K562 (cell line): ENCODE data around the gene EHMT2. TPM values are rescaled to one million over a fixed set of nuclear protein-coding genes. Genes with fewer than 3 reads are reported as not detected.

ENCODE experiments used
- ATAC-seq: fragments of 200-7000 bp; cut with Tn5 transposase; 3 replicates; pipeline ENCODE4 v1.9.1; 2020; ENCODE audit warnings: moderate library complexity
- BruUV-seq: library from RNA; stranded (reverse); fragments of 400-500 nt; replicated peaks from 2 replicates; lab custom pipeline; 2021; lab: Mats Ljungman, UMichigan
- CTCF ChIA-PET: fragments of 300-600 bp; formaldehyde crosslinking; extraction: SDS; loops from one replicate; lab custom pipeline; 2021; ENCODE audit warnings: low intra/inter-chr PET ratio; lab: Yijun Ruan, JAX
- POLR2A ChIA-PET: fragments of 300-600, 350-650 bp; sonication (Branson Sonifier 250); formaldehyde crosslinking; extraction: SDS; loops from one replicate; lab custom pipeline; 2021; ENCODE audit warnings: antibody characterized with exemption, inconsistent platforms; lab: Yijun Ruan, JAX
- DNase-seq, 4 experiments: peaks; one replicate each; pipeline versions ENCODE4 v3.0.0 to v3.0.0-alpha.2; 2011 to 2018; ENCODE audit warnings: low spot score in 3 of 4, mixed read lengths in 3 of 4; ENCODE audit errors: extremely low read depth in 1 of 4
- FAIRE-seq: peaks from 2 replicates; lab custom pipeline; 2011; peaks lifted over from hg19 to GRCh38; lab: Jason Lieb, UNC
- H2AFZ ChIP-seq: 2 replicates; pipeline ENCODE4 v1.6.0; 2011; ENCODE audit warnings: low read depth, low read length, control low read depth, inconsistent platforms
- H3K27ac ChIP-seq: fragments of 200-600 bp; 3 replicates; pipeline ENCODE4 v1.8.0; 2011; ENCODE audit warnings: low read depth, mild to moderate bottlenecking, control low read depth, inconsistent platforms, low read length, moderate library complexity, mixed read lengths; ENCODE audit errors: extremely low read depth
- H3K27me3 ChIP-seq, 2 experiments: fragments of 300-600 bp in 1 of 2; 2 replicates in 1 of 2; 3 replicates in 1 of 2; pipeline versions ENCODE4 v1.6.0 to v1.8.0; 2011; ENCODE audit warnings: inconsistent platforms in 2 of 2, low read length in 2 of 2, mild to moderate bottlenecking in 1 of 2, mixed read lengths in 1 of 2, moderate library complexity in 1 of 2; ENCODE audit not compliant: control insufficient read depth in 2 of 2, insufficient read depth in 2 of 2
- H3K36me3 ChIP-seq: fragments of 300-600 bp; 3 replicates; pipeline ENCODE4 v1.8.0; 2011; ENCODE audit warnings: mild to moderate bottlenecking, low read length, inconsistent platforms; ENCODE audit not compliant: control insufficient read depth, insufficient read depth
- H3K4me1 ChIP-seq, 2 experiments: fragments of 200-600 bp in 1 of 2; replicated peaks in 1 of 2; 2 replicates in 1 of 2; 3 replicates in 1 of 2; pipeline versions ENCODE4 v1.5.1 to v1.8.0; 2011; ENCODE audit warnings: inconsistent platforms in 2 of 2, low read length in 2 of 2, mild to moderate bottlenecking in 1 of 2, mixed read lengths in 1 of 2, moderate library complexity in 1 of 2; ENCODE audit not compliant: control insufficient read depth in 2 of 2, insufficient read depth in 2 of 2
- H3K4me2 ChIP-seq: 2 replicates; pipeline ENCODE4 v1.6.1; 2011; ENCODE audit warnings: low read length, control low read depth, inconsistent platforms, mixed read lengths; ENCODE audit not compliant: insufficient read depth
- H3K4me3 ChIP-seq: fragments of 200-600 bp; sonication (generic), shearing (Covaris generic); 2 replicates; pipeline ENCODE4 v1.5.1; 2016; ENCODE audit warnings: control low read depth, inconsistent platforms
- H3K79me2 ChIP-seq: fragments of 200-600 bp; 3 replicates; pipeline ENCODE4 v1.8.0; 2011; ENCODE audit warnings: low read length, inconsistent platforms; ENCODE audit not compliant: control insufficient read depth, insufficient read depth
- H3K9ac ChIP-seq, 2 experiments: 2 replicates each; pipeline versions ENCODE4 v1.6.0 to v1.6.1; 2011; ENCODE audit warnings: low read depth in 2 of 2, low read length in 2 of 2, control low read depth in 1 of 2, inconsistent platforms in 1 of 2, mild to moderate bottlenecking in 1 of 2, mixed read lengths in 1 of 2; ENCODE audit not compliant: insufficient read depth in 1 of 2
- H3K9me1 ChIP-seq: one replicate; pipeline ENCODE4 v1.6.0; 2011; ENCODE audit warnings: inconsistent platforms, mild to moderate bottlenecking, low read length, moderate library complexity; ENCODE audit not compliant: control insufficient read depth, insufficient read depth
- H3K9me3 ChIP-seq: replicated peaks from 2 replicates; pipeline ENCODE4 v1.5.1; 2011; ENCODE audit warnings: low read depth, low read length, inconsistent platforms; ENCODE audit not compliant: control insufficient read depth, insufficient read depth
- H4K20me1 ChIP-seq: replicated peaks from 2 replicates; pipeline ENCODE4 v1.6.1; 2011; ENCODE audit warnings: low read length, inconsistent platforms, mixed read lengths; ENCODE audit not compliant: control insufficient read depth, insufficient read depth
- USF1 ChIP-seq: sonication (generic); formaldehyde crosslinking; IDR thresholded peaks from 2 replicates; pipeline ENCODE4 v1.9.0; 2022; ENCODE audit warnings: mild to moderate bottlenecking, missing genetic modification reagents
- ZFX ChIP-seq: sonication (generic); formaldehyde crosslinking; IDR thresholded peaks from 2 replicates; pipeline ENCODE4 v1.8.0; 2022; ENCODE audit warnings: mild to moderate bottlenecking, missing genetic modification reagents, moderate library complexity
- WGBS: fragments of 100-300 bp; shearing (Covaris generic); methylation state at CpG from one replicate; pipeline ENCODE4 v1.1.6; 2016; ENCODE audit warnings: low coverage, mixed read lengths; ENCODE audit not compliant: insufficient coverage; ENCODE audit errors: missing lambda C conversion rate; 5-methylcytosine and 5-hydroxymethylcytosine counted together
- in situ Hi-C: fragments of 300-500 bp; cut with MboI; formaldehyde crosslinking; loops from 4 replicates; pipeline ENCODE4 v1.15.0; 2018; ENCODE audit warnings: inconsistent platforms, mixed read lengths
- intact Hi-C: fragments of 100-400 bp; cut with micrococcal nuclease; formaldehyde crosslinking; loops from 2 replicates; pipeline ENCODE4 v1.14.2; 2022
- polyA plus RNA-seq, 8 experiments: library from polyadenylated mRNA; depleted of rRNA in 4 of 8; stranded (reverse) in 5 of 8; unstranded in 3 of 8; fragments of >200 nt; fragmentation: Nextera tagmentation in 2 of 8; fragmentation: Illumina TruSeq in 1 of 8; extraction: Ambion mirVana in 2 of 8; extraction: Trizol in 1 of 8; gene quantifications; 2 replicates each; pipeline versions ENCODE4 v1.2.1 to v1.2.3, GENCODE V29; 2011 to 2014; ENCODE audit warnings: inconsistent platforms in 1 of 8, missing spikeins in 1 of 8
- total RNA-seq, 7 experiments: library from RNA; depleted of rRNA in 6 of 7; stranded (reverse); fragments of >200 nt in 6 of 7; fragmentation: Illumina TruSeq in 2 of 7; extraction: Trizol in 2 of 7; gene quantifications; 2 replicates each; pipeline versions ENCODE4 v1.2.1 to v1.2.3, GENCODE V29; 2011 to 2021; ENCODE audit warnings: low replicate concordance in 1 of 7
- TF ChIP-seq, protein P1 (sequence below), 2 experiments: fragments of 250-450 bp in 1 of 2; fragments of 450-650 bp in 1 of 2; sonication (Bioruptor Pico) in 1 of 2; IDR thresholded peaks; 2 replicates each; pipeline versions ENCODE4 v1.6.1 to v1.8.0; 2016 to 2021; ENCODE audit warnings: mild to moderate bottlenecking in 2 of 2, moderate library complexity in 2 of 2, missing compliant biosample characterization in 1 of 2, missing genetic modification characterization in 1 of 2

Gene EHMT2
- total and polyA plus RNA-seq, 9 of the 15 experiments (the other 6 are each of a cell fraction or from before 2014, with no cell fraction given): 2.1 to 63.8 (median 38.5) TPM

- H3K9me1 ChIP-seq: peaks cover 9% of the 10 kb centered on the region
- no peak overlapping the region for H3K4me2 ChIP-seq
- FAIRE-seq (no peak), DNase-seq (no peak), ATAC-seq (no peak)
- intact Hi-C loops: no loop called here
- 83% methylated on average over 7 of the region's 7 CpGs for WGBS
- no peaks in the 10 kb centered on the region for H3K27me3 ChIP-seq
- peaks cover 55% of the 10 kb centered on the region; the same call in 2 of the 3 replicates for H3K36me3 ChIP-seq
- CTCF ChIA-PET: no interaction called here
- H3K4me1 ChIP-seq: peaks cover 13 to 43% of the 10 kb centered on the region in 2 experiments; a peak in 4 of 5 replicates
- H3K27ac ChIP-seq: no peak overlapping the region
- no peaks in the 10 kb centered on the region for H4K20me1 ChIP-seq
- BruUV-seq: no TSS peak
- peaks cover 24% of the 10 kb centered on the region for H3K79me2 ChIP-seq
- H2AFZ ChIP-seq: no peak overlapping the region
- H3K9ac ChIP-seq: no peak overlapping the region
- no peaks in the 10 kb centered on the region for H3K9me3 ChIP-seq
- TF ChIP-seq, protein P1, sequence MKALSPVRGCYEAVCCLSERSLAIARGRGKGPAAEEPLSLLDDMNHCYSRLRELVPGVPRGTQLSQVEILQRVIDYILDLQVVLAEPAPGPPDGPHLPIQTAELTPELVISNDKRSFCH (CRISPR knock-in tag; IDR thresholded peaks at IDR 0.05): no peak
- TF ChIP-seq, protein P1 (tag; IDR thresholded peaks at IDR 0.05): no peak
- 0 out of 2 replicates have a peak, but pooled peaks have one; percentile 7 for TF ChIP-seq USF1
- 0 out of 2 replicates have a peak, but pooled peaks have one; percentile 11 for TF ChIP-seq ZFX
- in situ Hi-C loops: loop anchor here (5.0 kb wide), 1 partner anchor 199 kb away; the partner anchor contains the start of genes C6orf47 and GPANK1
- H3K4me3 ChIP-seq: no peak overlapping the region
- POLR2A ChIA-PET: interaction anchor here (0.6 to 6.2 kb wide), 4 partner anchors 16 to 209 kb away, joined by 3 to 91 read pairs (median 46); partner anchors contain the start of gene GPANK1
Measured at GRCh38 chr6:31861150-31861549, 36.3 kb downstream of the EHMT2 start.
